Neutrophil (primary cell): ENCODE results near the gene KCNE4.

Source experiments
- H3K27ac ChIP-seq: fragments of 200-600 bp; sonication (generic); 2 replicates; pipeline ENCODE4 v1.5.1; 2016; ENCODE audit warnings: mild to moderate bottlenecking, moderate library complexity
- H3K27me3 ChIP-seq: fragments of 200-600 bp; sonication (generic); 2 replicates; pipeline ENCODE4 v1.6.0; 2016; ENCODE audit warnings: mild to moderate bottlenecking
- H3K36me3 ChIP-seq: fragments of 200-600 bp; sonication (generic); 2 replicates; pipeline ENCODE4 v1.5.1; 2017
- H3K4me1 ChIP-seq, 2 experiments: fragments of 200-600 bp in 1 of 2; sonication (generic) in 1 of 2; 1 replicate in 1 of 2; 2 replicates in 1 of 2; pipeline versions ENCODE4 v1.5.1 to v1.6.1; 2013 to 2016; ENCODE audit warnings: low read depth in 1 of 2, low read length in 1 of 2, mild to moderate bottlenecking in 1 of 2, moderate library complexity in 1 of 2; ENCODE audit not compliant: control insufficient read depth in 1 of 2, insufficient read depth in 1 of 2
- H3K4me3 ChIP-seq, 2 experiments: fragments of 200-600 bp in 1 of 2; sonication (generic) in 1 of 2; 1 replicate in 1 of 2; 2 replicates in 1 of 2; pipeline ENCODE4 v1.5.1; 2013 to 2016; ENCODE audit warnings: low read depth in 1 of 2, low read length in 1 of 2, mild to moderate bottlenecking in 1 of 2, moderate library complexity in 1 of 2
- H3K9me3 ChIP-seq: fragments of 200-600 bp; sonication (generic); 2 replicates; pipeline ENCODE4 v1.5.1; 2016
- TF ChIP-seq, protein P1 (sequence below): fragments of 200-600 bp; sonication (generic); IDR thresholded peaks from 2 replicates; pipeline ENCODE4 v1.5.1; 2016; ENCODE audit warnings: antibody characterized with exemption

The KCNE4 gene

GRCh38 chr2:223102450-223102849, 50.5 kb downstream of the KCNE4 start:
- no peak overlapping the region for H3K4me3 ChIP-seq
- H3K9me3 ChIP-seq: no peaks in the 10 kb centered on the region
- TF ChIP-seq, protein P1, sequence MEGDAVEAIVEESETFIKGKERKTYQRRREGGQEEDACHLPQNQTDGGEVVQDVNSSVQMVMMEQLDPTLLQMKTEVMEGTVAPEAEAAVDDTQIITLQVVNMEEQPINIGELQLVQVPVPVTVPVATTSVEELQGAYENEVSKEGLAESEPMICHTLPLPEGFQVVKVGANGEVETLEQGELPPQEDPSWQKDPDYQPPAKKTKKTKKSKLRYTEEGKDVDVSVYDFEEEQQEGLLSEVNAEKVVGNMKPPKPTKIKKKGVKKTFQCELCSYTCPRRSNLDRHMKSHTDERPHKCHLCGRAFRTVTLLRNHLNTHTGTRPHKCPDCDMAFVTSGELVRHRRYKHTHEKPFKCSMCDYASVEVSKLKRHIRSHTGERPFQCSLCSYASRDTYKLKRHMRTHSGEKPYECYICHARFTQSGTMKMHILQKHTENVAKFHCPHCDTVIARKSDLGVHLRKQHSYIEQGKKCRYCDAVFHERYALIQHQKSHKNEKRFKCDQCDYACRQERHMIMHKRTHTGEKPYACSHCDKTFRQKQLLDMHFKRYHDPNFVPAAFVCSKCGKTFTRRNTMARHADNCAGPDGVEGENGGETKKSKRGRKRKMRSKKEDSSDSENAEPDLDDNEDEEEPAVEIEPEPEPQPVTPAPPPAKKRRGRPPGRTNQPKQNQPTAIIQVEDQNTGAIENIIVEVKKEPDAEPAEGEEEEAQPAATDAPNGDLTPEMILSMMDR: no peak
- no peak overlapping the region for H3K27ac ChIP-seq
- H3K27me3 ChIP-seq: no peaks in the 10 kb centered on the region
- no peaks in the 10 kb centered on the region for H3K36me3 ChIP-seq
- H3K4me1 ChIP-seq: peaks cover 0 to 5% of the 10 kb centered on the region in 2 experiments

GRCh38 chr2:223104336-223105132, 52.5 kb downstream of the KCNE4 start:
- H3K4me1 ChIP-seq: peaks cover 0 to 5% of the 10 kb centered on the region in 2 experiments
- no peak overlapping the region for H3K27ac ChIP-seq
- no peaks in the 10 kb centered on the region for H3K27me3 ChIP-seq
- H3K36me3 ChIP-seq: no peaks in the 10 kb centered on the region
- no peaks in the 10 kb centered on the region for H3K9me3 ChIP-seq
- TF ChIP-seq, protein P1: no peak
- H3K4me3 ChIP-seq: no peak overlapping the region
